Stimulated activated CD4-positive, alpha-beta T cell treated with anti-CD3 and anti-CD28 coated beads, Interleukin-1b, Interleukin-23, amount 100 ng/mL, for 4 hours (primary cell): Measurements from ENCODE around the gene PF4V1.
"Not testable (repeated sequence)": the region's sequence is repeated elsewhere in the genome, so short reads cannot be mapped to it uniquely, and the experiment has no call there.

ENCODE experiments used
- DNase-seq, 2 donors: peaks; one replicate each; pipeline ENCODE4 v3.0.0-alpha.2; 2020; ENCODE audit warnings: low read depth in 2 of 2

The PF4V1 gene

GRCh38 chr4:73870768-73871167 is 17.7 kb downstream of the PF4V1 start:
- no peak for DNase-seq

- no peak for DNase-seq
These were observed 18.6 kb downstream of the PF4V1 start for GRCh38 chr4:73871511-73872310.

GRCh38 chr4:73872316-73873108 is 19.4 kb downstream of the PF4V1 start:
- DNase-seq: no peak

GRCh38 chr4:73874386-73874785 is 21.3 kb downstream of the PF4V1 start:
- no peak for DNase-seq

- no peak for DNase-seq
These were observed 22.3 kb downstream of the PF4V1 start for GRCh38 chr4:73875401-73875800.

GRCh38 chr4:73883306-73883705 is 30.2 kb downstream of the PF4V1 start:
- DNase-seq: no peak

GRCh38 chr4:73885574-73886267 is 32.6 kb downstream of the PF4V1 start:
- DNase-seq: no peak

GRCh38 chr4:73891326-73891725 is 38.2 kb downstream of the PF4V1 start:
- no peak for DNase-seq

- no peak for DNase-seq
These were observed 38.8 kb downstream of the PF4V1 start for GRCh38 chr4:73891739-73892405.

GRCh38 chr4:73892966-73893365 is 39.9 kb downstream of the PF4V1 start:
- DNase-seq: no peak

- no peak for DNase-seq
These were observed 40.9 kb downstream of the PF4V1 start for GRCh38 chr4:73894001-73894400.

GRCh38 chr4:73895201-73896175 is 42.4 kb downstream of the PF4V1 start:
- no peak for DNase-seq

- DNase-seq: no peak
These were observed 43.3 kb downstream of the PF4V1 start for GRCh38 chr4:73896416-73896815.

- DNase-seq: no peak
These were observed 44.5 kb downstream of the PF4V1 start for GRCh38 chr4:73897380-73898136.

GRCh38 chr4:73899338-73899737 is 46.2 kb downstream of the PF4V1 start:
- not testable (repeated sequence) for DNase-seq

GRCh38 chr4:73901031-73901430 is 47.9 kb downstream of the PF4V1 start:
- no peak for DNase-seq

- DNase-seq: no peak
These were observed 49.0 kb downstream of the PF4V1 start for GRCh38 chr4:73902038-73902637.

GRCh38 chr4:73902817-73903547 is 49.9 kb downstream of the PF4V1 start:
- no peak for DNase-seq
